Suprapubic skin (tissue), 4 donors: ENCODE results near the gene TMPRSS7. TPM values are rescaled to one million over a fixed set of nuclear protein-coding genes. Genes with fewer than 3 reads are reported as not detected.

Experiments used
- DNase-seq, 2 donors: peaks; one replicate each; pipeline ENCODE4 v3.0.0-alpha.2; 2019; ENCODE audit warnings: low spot score in 2 of 2
- H3K27ac ChIP-seq: fragments of 200-600 bp; sonication (generic); one replicate; pipeline ENCODE4 v1.5.1; 2019
- H3K27me3 ChIP-seq: fragments of 200-600 bp; sonication (generic); one replicate; pipeline ENCODE4 v1.5.1; 2019
- H3K36me3 ChIP-seq: fragments of 200-600 bp; sonication (generic); one replicate; pipeline ENCODE4 v1.5.1; 2019
- H3K4me1 ChIP-seq: fragments of 200-600 bp; sonication (generic); one replicate; pipeline ENCODE4 v1.5.1; 2019
- H3K4me3 ChIP-seq: fragments of 200-600 bp; sonication (generic); one replicate; pipeline ENCODE4 v1.5.1; 2019; ENCODE audit warnings: mild to moderate bottlenecking
- H3K9me3 ChIP-seq: fragments of 200-600 bp; sonication (generic); one replicate; pipeline ENCODE4 v1.5.1; 2019
- EP300 ChIP-seq: sonication (generic); formaldehyde crosslinking; IDR thresholded peaks from one replicate; pipeline ENCODE4 v1.6.1; 2017; ENCODE audit warnings: antibody characterized with exemption
- POLR2A ChIP-seq, 2 donors: fragments of 450-650 bp; IDR thresholded peaks; one replicate each; pipeline ENCODE4 v1.6.1; 2017; ENCODE audit warnings: antibody characterized with exemption in 2 of 2, mild to moderate bottlenecking in 2 of 2, moderate library complexity in 2 of 2
- POLR2AphosphoS5 ChIP-seq, 3 donors: sonication (generic); formaldehyde crosslinking; IDR thresholded peaks; one replicate each; pipeline ENCODE4 v1.6.1; 2017; ENCODE audit warnings: antibody characterized with exemption in 3 of 3
- WGBS: methylation state at CpG from one replicate; pipeline ENCODE4 v1.1.5; 2018; 5-methylcytosine and 5-hydroxymethylcytosine counted together
- total RNA-seq, 4 donors: library from RNA; depleted of rRNA; stranded (reverse); fragments of >200 nt; gene quantifications; one replicate each; pipeline ENCODE4 v1.1.0, GENCODE V29; 2016
- TF ChIP-seq, protein P1 (sequence below), 2 donors: fragments of 200-600 bp in 1 of 2; fragments of 450-650 bp in 1 of 2; sonication (generic) in 1 of 2; IDR thresholded peaks; one replicate each; pipeline ENCODE4 v1.5.1; 2016 to 2019; ENCODE audit warnings: antibody characterized with exemption in 2 of 2, mild to moderate bottlenecking in 1 of 2, moderate library complexity in 1 of 2

The TMPRSS7 gene
- total RNA-seq, 4 donors from 2014 or later = 0.40 to 1.0 (median 0.49) TPM; not detected in 1

DNA sequence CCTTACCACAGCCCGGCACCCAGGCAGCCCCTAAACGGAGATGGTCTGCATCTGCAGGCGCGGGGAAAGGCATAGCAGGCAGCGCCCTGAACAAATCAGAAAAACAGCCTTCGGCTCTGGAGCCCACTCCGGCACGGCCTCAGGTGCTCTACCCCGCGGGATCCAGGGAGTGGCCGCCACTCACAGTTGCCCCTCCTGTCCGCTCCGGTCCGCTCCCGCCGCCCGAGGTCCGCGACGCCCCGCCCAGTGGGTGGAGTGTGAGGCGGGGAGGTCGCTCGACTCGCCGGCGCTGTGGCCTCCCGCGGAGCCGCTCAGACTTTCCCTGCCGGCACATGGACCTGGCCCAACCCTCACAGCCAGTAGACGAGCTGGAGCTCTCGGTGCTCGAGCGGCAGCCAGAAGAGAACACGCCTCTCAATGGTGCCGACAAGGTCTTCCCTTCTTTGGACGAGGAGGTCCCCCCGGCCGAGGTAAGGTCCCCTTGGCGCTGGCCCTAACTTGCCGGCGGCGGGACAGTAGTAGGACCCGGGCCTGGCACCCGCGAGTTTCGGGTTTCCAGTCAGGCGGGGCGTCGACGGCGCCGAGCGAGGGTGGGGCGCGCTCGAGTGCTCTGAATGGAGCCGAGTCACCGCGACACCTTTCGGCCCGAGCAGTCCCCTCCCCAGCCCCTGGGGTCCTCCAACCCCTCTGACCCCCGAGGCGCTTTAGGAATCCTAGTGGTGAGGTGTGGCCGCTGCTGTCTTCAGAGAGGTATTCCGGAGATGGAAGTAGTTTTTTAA, 51.7 kb downstream of the TMPRSS7 start, which contains the start of gene C3orf52:
Gene C3orf52, plus strand, starts transcription at position 314 of the 779 bp plus-strand sequence. Its CDS starts 19 bp downstream, at position 333.
- TF ChIP-seq POLR2A (IDR thresholded peaks at IDR 0.05) = no peak
- TF ChIP-seq EP300 = no peak
- TF ChIP-seq, protein P1, sequence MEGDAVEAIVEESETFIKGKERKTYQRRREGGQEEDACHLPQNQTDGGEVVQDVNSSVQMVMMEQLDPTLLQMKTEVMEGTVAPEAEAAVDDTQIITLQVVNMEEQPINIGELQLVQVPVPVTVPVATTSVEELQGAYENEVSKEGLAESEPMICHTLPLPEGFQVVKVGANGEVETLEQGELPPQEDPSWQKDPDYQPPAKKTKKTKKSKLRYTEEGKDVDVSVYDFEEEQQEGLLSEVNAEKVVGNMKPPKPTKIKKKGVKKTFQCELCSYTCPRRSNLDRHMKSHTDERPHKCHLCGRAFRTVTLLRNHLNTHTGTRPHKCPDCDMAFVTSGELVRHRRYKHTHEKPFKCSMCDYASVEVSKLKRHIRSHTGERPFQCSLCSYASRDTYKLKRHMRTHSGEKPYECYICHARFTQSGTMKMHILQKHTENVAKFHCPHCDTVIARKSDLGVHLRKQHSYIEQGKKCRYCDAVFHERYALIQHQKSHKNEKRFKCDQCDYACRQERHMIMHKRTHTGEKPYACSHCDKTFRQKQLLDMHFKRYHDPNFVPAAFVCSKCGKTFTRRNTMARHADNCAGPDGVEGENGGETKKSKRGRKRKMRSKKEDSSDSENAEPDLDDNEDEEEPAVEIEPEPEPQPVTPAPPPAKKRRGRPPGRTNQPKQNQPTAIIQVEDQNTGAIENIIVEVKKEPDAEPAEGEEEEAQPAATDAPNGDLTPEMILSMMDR (IDR thresholded peaks at IDR 0.05) = no peak
- TF ChIP-seq POLR2AphosphoS5 (IDR thresholded peaks at IDR 0.05) = no peak
- peak; percentile 81 to 87 for DNase-seq
- H3K4me1 ChIP-seq = peaks cover 34% of the 10 kb centered on the region

DNA sequence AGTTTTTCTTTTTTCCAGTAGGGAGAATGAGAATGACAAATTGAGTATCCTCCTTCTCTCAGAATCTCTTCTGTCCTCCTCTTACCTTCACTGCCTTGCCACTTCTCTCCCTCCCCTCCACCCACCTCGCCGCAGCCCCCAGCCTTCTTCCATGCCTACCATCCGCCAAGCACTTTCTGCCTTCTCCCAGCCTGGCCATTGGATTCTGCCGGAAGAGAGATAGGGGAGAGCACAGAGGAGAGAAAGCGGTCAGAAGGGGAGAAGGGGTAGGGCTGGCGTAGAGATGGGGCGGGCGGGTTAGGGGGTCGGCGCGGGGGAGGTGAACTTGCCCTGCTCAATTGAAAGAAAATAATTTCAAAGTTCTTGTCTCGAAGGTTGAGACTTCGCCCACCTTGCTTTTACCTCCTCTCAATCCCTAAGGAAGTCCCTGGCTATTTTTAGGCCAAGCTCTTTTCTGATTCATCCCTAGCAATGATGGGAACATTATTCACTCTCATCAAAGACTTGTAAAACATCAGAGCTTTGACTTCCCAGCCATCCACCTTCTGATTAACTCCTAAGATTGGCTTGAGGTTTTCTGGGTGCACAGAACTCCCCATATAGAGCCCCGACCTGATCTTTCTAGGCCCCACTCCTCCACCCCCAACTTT, 52.5 kb downstream of the TMPRSS7 start:
- WGBS = 24% methylated on average over 14 of the region's 14 CpGs
- Histone ChIP-seq H3K4me1 (peaks cover 34% of the 10 kb centered on the region), H3K27me3 (no peaks in the 10 kb centered on the region), H3K36me3 (no peaks in the 10 kb centered on the region), H3K4me3 (peak overlapping the region; percentile 69), H3K27ac (peak overlapping the region; percentile 84), H3K9me3 (no peaks in the 10 kb centered on the region)
- no peak for DNase-seq
- TF ChIP-seq, protein P1 (IDR thresholded peaks at IDR 0.05) = no peak
- TF ChIP-seq POLR2AphosphoS5 (IDR thresholded peaks at IDR 0.05) = no peak
- no peak for TF ChIP-seq EP300
- no peak for TF ChIP-seq POLR2A (IDR thresholded peaks at IDR 0.05)

More for the DNA sequence above, 51.7 kb downstream of the TMPRSS7 start, which contains the start of gene C3orf52:
- Histone ChIP-seq H3K4me3 (peak within 1 kb of the TSS; percentile 69), H3K36me3 (no peaks in the 10 kb centered on the region), H3K27me3 (no peaks in the 10 kb centered on the region), H3K27ac (peak within 1 kb of the TSS; percentile 84), H3K9me3 (no peaks in the 10 kb centered on the region)
- under 1% methylated on average over 25 of the region's 67 CpGs for WGBS

DNA sequence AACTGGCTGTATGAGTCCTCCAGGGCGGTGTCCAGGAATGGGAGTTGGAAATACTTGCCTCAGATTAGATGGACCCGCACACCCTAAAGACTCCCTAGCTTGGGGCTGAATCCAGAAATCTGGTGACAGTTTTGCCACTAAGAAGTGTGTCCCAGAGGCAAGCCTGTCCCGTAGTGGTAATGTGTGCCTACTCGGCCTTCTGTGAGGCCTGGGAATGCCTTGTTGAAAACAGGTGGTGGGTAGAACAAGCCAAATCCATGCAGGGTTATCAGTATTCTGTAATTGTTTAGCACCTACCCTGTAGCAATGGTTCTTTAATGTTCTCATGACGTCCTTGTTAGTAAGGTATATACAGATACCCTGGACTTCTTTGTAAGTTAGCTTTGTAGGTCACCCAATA, 53.2 kb downstream of the TMPRSS7 start:
- WGBS = 75% methylated on average over 5 of the region's 5 CpGs
- H3K36me3 ChIP-seq = no peaks in the 10 kb centered on the region
- peak overlapping the region; percentile 84 for H3K27ac ChIP-seq
- DNase-seq = no peak
- no peaks in the 10 kb centered on the region for H3K27me3 ChIP-seq
- peak overlapping the region; percentile 69 for H3K4me3 ChIP-seq
- no peak for TF ChIP-seq POLR2A (IDR thresholded peaks at IDR 0.05)
- TF ChIP-seq, protein P1 (IDR thresholded peaks at IDR 0.05) = no peak
- no peak for TF ChIP-seq POLR2AphosphoS5 (IDR thresholded peaks at IDR 0.05)
- no peak for TF ChIP-seq EP300
- peaks cover 34% of the 10 kb centered on the region for H3K4me1 ChIP-seq
- H3K9me3 ChIP-seq = no peaks in the 10 kb centered on the region

DNA sequence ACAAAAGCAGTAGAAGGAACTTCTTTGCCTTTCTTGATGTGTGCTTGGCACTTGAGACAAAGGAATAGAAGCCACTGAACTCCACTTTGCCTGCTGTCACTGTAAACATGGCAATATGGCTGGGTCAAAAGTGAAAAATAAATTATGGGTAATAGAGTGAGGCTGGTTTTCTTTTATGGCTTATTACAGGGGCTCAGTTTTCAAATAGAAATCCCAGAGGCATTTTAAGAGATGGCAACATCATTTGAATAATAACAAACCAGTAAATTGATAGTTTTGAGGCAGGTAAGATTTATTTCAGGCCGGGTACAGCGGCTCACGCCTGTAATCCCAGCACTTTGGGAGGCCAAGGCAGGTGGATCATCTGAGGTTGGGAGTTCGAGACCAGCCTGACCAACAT, 54.4 kb downstream of the TMPRSS7 start:
- 62% methylated on average over 4 of the region's 4 CpGs for WGBS
- Histone ChIP-seq H3K27me3 (no peaks in the 10 kb centered on the region), H3K36me3 (no peaks in the 10 kb centered on the region), H3K4me1 (peaks cover 34% of the 10 kb centered on the region), H3K4me3 (no peak overlapping the region), H3K9me3 (no peaks in the 10 kb centered on the region), H3K27ac (no peak overlapping the region)
- DNase-seq = no peak
- TF ChIP-seq, protein P1 (IDR thresholded peaks at IDR 0.05) = no peak
- TF ChIP-seq POLR2AphosphoS5 (IDR thresholded peaks at IDR 0.05) (no peak), POLR2A (IDR thresholded peaks at IDR 0.05) (no peak), EP300 (no peak)
